NCI-H1436 treated with DMSO at 0.1 percent for 48 hours (cell line): ENCODE data around the gene TUG1.
A peak's percentile ranks its signal among the peaks of the same experiment; 100 is the strongest.

Source experiments
- DNase-seq: peaks from one replicate; lab custom pipeline; 2025; lab: John Stamatoyannopoulos, UW

Gene TUG1

DNA sequence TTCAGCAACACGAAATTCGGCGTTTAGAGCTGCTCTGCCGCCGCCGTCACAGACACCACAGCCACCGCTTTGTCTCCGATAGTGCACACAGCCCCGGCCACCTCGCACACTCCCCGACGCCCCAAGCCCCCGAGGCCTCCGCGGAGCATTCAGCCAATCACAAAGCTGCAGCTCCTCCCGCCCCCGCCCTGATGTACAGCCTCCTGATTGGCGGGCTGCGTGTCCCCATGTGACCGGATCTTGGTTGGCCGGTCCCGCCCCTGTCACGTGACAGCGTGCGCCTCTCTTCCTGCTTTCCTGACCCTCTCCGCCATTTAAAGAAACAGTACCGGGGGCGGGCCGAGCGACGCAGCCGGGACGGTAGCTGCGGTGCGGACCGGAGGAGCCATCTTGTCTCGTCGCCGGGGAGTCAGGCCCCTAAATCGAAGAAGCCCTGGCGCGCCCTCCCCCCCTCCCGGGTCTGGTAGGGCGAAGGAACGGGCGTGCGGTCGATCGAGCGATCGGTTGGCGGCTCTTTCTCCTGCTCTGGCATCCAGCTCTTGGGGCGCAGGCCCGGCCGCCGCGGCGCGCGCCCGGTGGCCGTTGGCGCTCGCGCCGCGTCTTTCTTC lies at the start of gene TUG1:
TUG1 (plus strand) TSS at position 342 of the 608 bp plus-strand sequence.
- DNase-seq, result peak; percentile 89

DNA sequence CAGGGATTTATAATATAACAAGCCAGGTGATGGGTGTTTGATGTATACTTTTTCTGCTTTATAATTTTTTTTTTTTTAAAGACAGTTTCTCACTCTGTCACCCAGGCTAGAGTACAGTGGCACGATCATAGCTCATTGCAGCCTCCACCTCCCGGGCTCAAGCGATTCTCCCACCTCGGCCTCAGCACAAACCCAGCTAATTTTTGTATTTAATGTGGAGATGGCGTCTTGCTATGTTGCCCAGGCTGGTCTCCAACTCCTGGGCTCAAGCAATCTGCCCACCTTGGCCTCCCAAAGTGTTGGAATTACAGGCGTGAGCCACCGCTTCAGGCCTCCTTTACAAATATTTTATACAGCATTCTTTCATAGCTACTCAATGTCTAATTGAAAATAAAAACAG lies 49.1 kb upstream of the TUG1 start:
- no peak for DNase-seq

DNA sequence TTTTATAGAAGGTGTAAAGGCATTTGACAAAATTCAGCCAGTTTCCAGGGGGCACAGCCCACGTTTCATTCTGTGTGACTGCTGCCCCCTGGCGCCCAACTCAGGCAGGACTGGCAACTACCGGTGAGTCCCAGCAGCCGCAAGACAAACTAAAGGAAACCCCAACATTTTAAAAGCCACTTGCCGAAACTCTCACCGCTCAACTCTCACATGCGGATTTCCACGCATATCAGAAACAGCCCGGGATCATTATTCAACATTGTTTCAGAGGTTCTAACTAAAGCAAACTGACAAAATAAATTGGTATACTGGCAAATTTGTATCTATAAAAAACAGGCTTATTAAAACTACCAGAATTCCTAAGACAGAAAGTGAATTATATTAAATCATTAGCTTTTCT lies 48.7 kb upstream of the TUG1 start:
- DNase-seq, result no peak

DNA sequence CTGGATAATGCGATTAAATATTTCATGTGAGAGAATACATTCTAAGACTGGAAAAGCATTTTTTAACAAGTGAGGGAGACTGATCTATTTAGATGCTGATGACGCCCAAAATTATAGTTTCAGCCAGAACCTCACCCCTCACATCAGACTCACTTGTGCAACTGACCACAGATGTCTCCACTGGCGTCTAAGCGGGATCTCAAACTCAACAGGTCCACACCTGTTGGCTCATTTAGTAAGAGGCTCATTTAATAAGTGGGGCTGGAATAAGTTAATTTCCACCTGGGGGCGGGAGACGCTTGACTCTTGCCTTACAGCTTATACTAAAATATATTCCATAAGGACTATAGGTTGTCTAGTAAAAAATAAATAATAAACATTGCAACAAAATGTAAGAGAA lies 48.0 kb upstream of the TUG1 start:
- DNase-seq, result no peak

DNA sequence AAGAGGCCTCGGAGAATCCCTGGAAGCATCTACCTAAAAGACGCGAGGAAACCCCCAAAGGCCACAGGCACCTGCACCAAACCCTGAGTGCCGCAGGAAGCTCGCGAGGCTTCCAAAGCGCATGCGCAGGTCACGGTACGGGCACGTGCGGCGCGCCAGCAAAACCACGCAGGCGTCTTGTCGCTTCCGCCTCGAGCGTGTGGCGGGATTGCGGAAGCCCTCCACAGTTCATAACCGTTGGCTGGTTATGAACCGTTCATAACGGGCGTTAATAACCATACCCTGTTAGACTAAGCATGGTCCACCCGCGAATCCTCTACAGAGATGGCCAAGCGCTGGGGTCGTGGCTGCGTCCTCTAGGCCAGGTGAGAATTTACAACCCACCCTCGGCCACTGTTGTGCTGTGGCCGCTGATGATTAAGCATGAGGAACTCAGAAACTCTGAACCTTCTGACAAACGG lies 46.9 kb upstream of the TUG1 start:
- no peak for DNase-seq

DNA sequence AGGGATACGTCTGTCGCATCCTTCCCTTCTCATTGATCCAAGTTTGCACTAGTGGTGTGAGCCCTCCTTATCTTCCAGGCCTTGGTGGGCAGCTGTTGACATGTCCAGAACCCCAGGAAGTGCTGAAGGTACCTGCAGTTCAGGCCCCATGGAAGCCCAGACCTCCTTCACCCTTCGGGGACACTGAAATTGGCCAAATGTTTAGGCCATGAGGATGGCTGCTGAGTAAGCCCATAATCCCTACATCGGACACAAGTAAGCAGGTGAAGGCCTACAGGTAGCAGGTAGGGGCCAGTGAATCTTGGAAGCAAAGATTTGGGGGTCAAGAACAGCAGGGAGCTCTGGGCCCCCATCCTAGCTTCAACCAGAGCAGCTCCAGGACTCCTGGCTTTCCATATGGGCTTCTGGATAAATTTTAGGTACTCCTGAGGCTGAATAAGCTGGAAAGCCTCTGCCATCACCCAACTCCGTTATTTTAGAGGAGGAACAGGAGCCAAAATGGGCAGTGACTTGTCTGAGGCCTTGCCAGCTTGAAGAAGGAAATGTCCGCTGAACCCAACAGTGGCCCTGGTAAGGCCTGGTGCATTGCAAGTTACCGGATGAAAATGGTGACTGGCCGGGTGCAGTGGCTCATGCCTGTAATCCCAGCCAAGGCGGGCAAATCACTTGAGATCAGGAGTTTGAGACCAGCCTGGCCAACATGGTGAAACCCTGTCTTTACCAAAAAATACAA lies 45.7 kb upstream of the TUG1 start:
- DNase-seq, result no peak

DNA sequence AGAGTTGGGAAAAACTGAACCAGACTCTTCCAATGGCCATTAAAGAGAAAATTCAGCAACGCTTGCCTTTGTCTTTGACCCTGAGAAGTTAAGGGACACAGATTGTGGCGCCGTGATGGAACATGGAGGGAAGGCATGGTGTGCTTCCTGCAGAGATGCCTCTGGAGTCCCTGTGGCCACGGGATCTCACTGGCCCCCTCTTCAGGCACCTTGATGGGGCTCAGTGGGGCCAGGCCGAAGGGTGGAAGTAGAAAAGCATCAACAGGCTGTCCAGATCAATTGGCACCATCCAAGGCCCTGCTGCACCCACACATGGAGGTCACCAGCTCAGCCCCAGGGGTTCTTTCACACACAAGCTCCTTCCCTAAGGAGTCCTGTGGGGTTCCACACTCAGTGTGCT lies 43.4 kb upstream of the TUG1 start:
- DNase-seq, result no peak

DNA sequence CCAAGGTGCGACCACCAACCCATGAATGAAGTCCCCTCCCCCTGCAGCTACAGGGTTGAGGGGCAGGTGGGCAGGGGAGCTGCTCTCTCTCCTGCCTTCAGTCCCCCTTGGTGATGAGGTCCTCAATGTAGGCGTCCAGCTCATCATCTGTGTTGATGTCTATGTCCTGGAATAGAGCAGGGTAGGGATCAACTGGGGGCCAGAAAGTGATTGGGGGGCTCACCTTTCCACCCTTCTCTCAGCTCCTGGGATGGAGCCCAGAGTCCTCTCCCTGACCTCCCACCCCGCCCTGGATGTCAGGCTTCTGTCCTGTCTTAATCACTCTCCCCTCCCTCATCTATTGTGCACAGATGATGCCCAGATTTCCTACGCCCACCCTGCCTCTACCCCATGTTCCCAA lies 42.4 kb upstream of the TUG1 start:
- DNase-seq, result no peak

DNA sequence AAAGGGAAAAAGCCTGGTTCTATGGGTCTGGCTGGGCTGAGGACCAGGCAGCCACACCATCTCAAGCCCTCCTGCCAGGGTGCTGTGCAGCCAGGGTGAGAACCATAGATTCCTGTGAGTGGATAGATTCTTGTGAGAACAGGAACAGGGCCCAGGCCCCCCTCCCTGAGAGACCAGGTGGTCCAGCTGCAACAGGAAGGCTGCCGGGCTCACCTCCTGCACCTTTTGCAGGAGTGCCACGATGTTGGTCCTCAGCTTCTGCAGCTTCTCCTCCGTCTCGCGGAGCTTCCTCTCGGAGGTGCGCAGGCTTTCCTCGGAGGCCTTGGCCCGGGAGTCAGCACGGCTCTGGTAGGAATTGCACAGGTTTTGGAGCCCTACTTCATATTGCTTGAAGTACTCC lies 41.3 kb upstream of the TUG1 start:
- DNase-seq, result no peak

DNA sequence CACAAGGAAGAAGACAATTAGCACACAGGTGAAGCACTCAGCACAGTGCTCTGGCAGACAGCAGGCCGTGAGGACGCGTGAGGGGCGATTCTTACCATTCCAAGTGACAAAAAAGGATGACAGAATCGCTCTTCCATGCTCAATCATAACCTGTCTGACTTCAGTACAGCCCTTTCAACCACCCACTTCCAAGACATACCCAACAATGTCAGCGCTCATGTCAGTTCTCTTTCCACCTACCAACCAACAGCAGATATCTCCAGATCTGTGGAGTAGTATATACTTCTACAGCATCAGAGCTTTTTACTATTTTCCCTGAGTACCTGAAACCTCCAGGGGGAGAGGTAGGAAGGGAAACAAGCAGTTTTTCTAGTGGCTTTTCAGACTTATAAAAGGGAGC lies 40.7 kb upstream of the TUG1 start:
- no peak for DNase-seq

DNA sequence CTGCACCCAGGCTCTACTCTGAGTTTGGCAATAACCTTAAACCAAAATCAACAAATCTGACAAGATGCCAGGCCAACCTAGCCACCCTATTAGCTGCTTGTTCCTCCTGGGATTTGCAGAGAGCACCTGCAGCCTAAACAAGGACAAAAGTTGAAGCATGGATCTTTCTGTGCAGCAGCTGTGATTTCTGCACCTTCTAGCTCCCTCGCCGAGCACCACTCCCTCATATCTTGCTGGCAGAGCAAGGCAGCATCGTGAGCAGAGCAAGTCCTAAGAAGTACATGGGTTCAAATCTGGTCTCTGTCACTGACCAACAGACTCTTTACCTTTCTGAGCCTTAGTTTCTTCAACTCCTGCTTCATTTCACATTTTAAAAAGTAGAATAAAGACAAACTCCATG lies 38.8 kb upstream of the TUG1 start:
- DNase-seq, result no peak

DNA sequence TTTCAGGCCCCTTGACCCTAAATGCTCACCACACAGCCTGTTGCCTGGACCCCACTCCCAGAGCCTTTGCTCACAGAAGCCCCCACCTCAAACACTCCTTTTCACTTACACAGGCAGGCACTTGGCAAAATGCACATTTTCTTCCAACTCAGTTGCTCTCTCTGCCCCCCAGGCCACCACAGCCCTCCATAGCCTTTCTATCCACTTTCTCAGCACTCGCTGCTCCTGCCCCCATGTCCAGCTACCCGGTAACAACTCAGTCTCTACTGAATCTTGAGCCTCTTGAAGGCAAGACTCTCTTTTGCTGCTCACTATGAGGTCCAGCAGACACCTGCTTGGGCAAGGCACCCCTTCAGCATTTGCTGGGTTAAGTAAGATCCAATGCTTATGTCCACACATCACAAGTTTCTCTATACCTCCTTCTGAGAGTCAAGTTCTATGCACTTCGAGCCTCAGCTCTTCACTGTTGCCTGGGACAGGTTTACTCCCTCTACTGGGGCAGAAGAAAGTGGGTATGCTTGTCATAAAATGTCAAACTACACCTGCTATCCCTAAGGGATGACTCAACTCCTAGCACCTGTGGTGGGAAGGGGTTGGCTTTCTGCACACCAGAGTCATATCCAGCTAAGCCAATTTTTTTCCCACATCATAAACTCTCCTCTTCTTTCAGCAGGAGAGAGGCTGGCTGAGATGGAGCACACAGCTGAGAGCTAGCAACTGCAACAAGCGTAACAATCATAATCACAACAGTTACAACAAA lies 37.3 kb upstream of the TUG1 start:
- no peak for DNase-seq

DNA sequence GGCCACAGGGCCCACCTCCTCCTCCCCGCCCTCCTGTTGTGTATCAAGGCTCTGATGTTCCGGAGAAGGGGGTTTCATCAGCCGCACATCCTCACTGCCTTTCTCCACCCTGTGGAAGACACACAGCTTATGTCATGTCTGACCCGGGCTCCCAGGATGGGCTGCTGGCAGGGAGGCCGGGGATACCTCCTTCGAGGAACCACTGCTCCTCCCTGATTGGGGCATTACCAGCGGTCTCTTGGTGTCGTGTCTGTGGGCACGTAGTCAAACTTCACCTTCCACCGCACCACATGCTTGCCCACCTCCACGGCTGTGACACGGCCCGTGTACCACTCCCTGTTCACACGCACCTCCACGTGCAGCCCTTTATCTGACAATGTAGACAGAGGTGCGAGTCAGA lies 36.4 kb upstream of the TUG1 start:
- no peak for DNase-seq

DNA sequence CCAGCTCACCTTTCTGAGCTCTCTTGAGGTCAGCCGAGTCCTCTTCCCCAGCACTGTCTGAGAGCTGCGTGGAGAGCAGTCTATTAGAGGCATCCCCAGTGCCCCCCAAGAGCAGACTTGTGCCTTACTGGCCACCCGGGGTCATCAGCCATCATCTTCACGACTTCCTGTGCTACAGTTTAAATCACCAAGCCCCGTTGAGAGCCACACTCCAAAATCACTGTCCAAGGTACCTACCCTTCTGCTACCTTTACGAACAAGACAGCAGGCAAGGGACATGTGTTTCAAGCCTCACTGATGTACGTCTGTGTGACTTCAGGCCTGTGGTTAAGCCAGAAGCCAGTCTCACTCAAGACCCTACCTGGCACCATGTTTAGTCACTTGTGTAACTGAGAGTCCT lies 35.6 kb upstream of the TUG1 start:
- no peak for DNase-seq

DNA sequence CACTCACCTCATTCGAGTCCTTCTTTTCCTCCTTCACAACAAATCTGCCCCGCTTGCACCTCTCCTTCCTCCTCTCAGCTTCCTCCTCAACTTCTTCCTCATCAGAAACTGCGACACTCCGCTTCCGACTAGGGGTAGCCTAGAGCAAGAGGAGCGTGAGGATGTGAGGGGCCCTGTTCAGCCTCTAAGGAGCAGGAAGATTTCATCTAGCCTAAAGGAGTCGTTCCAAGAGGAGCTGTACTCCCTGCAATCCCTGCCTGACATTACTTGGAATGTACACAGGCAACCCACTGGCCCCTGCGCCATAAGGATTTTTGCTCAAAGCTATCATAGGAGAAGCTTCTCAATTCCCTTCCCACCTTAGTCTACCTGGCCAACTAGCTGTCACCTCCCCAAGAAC lies 35.0 kb upstream of the TUG1 start:
- no peak for DNase-seq

DNA sequence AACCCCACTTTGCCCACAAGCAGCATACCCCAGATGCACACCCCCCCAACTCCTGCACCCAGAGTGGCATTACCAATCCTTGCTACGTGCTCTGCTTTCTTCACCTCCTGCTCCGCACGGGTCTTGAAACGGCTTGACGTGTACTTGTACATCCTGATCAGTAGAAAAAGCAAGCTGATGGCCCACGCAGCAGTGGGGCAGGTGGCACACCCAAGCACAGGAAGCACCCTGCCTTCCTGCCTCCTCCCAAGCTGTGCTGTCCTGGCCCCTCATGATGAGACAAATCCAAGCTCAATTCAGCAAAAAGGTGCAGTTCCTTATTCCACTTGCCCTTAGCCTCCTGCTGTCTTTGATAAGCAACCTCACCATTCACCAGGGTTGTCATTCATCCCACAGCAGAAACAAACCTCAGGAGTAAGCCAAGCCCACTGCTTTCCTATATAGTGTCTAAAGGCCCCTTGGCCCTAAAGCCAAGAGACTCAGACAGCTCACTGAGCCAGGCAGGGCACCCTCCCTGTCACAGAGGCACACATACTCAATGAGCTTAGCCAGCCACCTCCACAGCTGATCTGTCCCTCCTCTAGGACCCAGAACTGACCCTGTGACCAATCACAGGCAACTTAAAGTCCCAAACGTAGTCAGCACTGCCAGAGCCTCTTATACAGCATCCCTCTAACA lies 28.2 kb upstream of the TUG1 start:
- DNase-seq, result no peak

DNA sequence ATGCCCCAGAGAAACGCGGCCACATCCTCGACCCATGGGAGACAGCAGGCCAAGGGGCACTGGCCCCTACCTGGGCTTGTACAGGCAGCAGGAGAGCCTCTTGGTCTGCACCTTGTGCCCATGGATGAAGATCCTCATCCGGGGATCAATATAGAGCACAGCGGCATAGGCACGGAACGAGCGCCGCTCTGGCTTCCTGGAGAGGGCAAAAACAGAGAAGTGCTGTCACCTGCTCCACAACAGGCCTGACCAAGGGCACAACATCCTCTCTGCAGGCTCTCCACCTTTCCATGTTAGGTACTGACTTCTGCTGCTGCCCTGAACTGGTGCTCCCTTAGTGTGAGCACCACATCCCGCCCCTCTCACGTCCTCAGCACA lies 27.7 kb upstream of the TUG1 start:
- DNase-seq, result no peak

DNA sequence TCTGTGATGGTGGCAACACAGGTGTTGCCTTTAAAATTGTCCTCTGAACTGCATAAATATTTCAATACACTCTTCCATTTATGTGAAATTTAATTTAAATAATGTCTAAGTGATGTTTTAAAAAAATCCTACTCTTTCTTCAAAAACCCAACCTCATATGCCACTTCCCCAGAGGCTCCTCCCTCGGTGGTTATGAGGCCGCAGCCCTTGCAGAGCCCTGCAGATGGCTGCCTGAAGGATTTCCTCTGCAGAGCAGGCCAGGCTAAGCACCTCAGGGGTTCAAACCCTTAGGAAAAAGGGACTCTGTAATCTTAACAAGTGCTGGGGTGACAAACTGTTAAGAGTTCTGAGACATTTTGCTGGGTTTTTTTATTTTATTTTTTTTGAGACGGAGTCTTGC lies 25.7 kb upstream of the TUG1 start:
- no peak for DNase-seq

DNA sequence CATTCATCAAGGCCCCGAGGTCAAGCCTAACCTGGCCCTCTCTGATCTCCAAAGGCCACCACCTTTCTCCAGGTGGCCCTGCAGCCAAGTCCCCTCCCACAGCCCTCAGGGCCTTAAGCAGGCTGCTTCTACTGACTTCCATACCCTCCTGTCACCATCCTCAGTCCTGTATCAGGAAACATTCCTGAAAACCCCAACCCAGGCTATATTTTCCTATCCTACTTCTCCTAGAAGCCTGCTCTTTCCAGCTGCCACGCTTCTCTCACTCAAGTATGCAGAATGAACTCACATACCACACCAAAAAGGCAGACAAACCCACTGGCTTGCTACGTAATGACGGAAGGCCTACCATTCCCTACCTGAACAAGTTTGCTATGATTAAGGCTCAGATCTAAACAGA lies 24.1 kb upstream of the TUG1 start:
- DNase-seq, result no peak

DNA sequence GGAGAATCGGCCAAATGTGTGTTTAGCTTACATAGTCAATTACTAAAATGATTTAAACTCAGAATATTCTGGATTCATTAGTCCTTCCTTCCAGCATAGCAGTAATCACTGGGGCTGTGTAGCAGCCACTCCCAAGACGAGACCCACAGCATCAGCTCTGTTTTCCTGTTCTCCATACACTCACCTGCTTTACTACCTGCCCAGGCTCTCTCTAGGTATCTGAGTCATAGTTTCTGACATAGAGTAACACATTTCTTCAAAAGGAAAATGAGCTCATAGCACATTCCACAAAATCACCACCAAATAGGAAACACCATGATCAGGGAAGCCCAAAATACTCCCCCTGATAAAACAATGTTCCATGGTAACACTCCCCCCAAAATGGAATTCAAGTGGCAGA lies 23.4 kb upstream of the TUG1 start:
- no peak for DNase-seq

DNA sequence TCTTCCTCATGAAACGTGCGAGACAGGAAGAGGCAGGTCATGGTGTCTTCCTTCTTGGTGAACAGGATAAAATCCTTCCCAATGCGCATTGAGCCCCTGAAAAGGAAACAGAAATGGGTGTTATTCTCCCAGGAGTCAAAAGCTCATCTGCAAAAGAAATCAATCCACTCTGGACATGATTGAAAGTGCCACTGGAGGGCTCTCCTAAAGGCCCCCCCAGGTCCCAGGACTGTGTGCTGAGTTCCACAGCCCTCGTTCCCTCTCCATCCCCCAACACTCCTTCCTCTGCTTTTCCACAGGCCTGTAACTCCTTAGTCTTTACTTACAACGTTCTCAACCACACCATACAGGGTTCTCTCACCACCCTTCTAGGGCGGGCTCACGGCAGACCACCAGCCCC lies 22.7 kb upstream of the TUG1 start:
- DNase-seq, result no peak

DNA sequence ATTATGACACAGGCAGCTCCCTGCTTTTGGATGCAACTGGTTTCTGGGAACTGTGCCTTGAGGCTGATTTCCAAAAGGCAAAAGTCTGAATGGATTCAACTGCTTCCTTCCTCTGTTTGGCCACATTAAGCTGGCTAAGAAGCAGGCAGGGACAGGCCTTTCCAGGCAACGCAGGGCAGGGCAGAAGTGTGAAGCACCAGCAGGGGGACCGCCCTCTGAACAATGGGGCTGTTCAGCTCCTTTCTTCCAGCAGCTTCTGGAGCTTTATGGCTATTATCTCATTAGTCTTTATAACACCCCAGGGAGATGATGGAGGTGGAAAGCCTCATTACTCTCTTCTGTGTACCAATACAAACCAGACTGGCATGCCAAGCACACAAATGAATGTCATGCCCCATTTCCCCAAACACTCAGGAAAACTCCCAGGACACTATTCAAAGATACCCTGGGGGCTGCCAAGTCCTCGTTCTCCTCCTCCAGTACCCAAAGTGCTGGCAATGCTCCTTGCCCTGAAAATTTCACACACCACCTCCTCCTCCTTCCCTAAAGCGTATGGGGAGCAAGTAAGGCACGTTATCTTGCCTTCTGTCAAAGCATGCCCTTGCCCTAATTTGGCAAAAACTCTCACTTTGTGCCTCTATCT lies 21.8 kb upstream of the TUG1 start:
- peak; percentile 92 for DNase-seq
